GM12878 (cell line): ENCODE data around the gene C5. TPM values are rescaled to one million over a fixed set of nuclear protein-coding genes. Genes with fewer than 3 reads are reported as not detected.
A peak's percentile ranks its signal among the peaks of the same experiment; 100 is the strongest.

Source experiments
- ATAC-seq: fragments of 200-7000 bp; cut with Tn5 transposase; 3 replicates; pipeline ENCODE4 v1.9.1; 2020; ENCODE audit warnings: mild to moderate bottlenecking, moderate library complexity
- BruUV-seq: library from RNA; stranded (reverse); fragments of 400-500 nt; replicated peaks from 2 replicates; lab custom pipeline; 2021; lab: Mats Ljungman, UMichigan
- CTCF ChIA-PET: fragments of 300-600 bp; sonication (Branson Sonifier 250); formaldehyde crosslinking; extraction: SDS; loops from one replicate; lab custom pipeline; 2021; ENCODE audit warnings: inconsistent platforms; lab: Yijun Ruan, JAX
- POLR2A ChIA-PET: fragments of 350-600 bp; formaldehyde crosslinking; extraction: SDS; loops from one replicate; lab custom pipeline; 2021; ENCODE audit warnings: inconsistent platforms; lab: Charles Lee
- RAD21 ChIA-PET: fragments of 300-600 bp; sonication (Branson Sonifier 250); formaldehyde crosslinking; loops from one replicate; lab custom pipeline; 2023; ENCODE audit warnings: antibody characterized with exemption; ENCODE audit not compliant: unreplicated experiment; lab: Charles Lee
- SMC1A ChIA-PET: fragments of 300-600 bp; sonication (Branson Sonifier 250); formaldehyde crosslinking; loops from one replicate; lab custom pipeline; 2023; ENCODE audit not compliant: unreplicated experiment, uncharacterized antibody; lab: Charles Lee
- DNase-seq: peaks from one replicate; pipeline ENCODE4 v3.0.0-alpha.2; 2011; ENCODE audit warnings: low read depth, low spot score
- FAIRE-seq: peaks from 3 replicates; lab custom pipeline; 2011; peaks lifted over from hg19 to GRCh38; lab: Jason Lieb, UNC
- H2AFZ ChIP-seq: 2 replicates; pipeline ENCODE4 v1.6.0; 2011; ENCODE audit warnings: low read depth, low read length, control low read depth; ENCODE audit not compliant: control insufficient read depth
- H3K27ac ChIP-seq: 2 replicates; pipeline ENCODE4 v1.5.1; 2011; ENCODE audit warnings: control low read depth; ENCODE audit not compliant: control insufficient read depth, insufficient read depth
- H3K27me3 ChIP-seq, 2 experiments: replicated peaks in 1 of 2; 2 replicates each; pipeline versions ENCODE4 v1.6.0 to v1.6.1; 2011; ENCODE audit warnings: low read length in 1 of 2; ENCODE audit not compliant: control insufficient read depth in 2 of 2, insufficient read depth in 2 of 2
- H3K36me3 ChIP-seq, 2 experiments: 2 replicates each; pipeline ENCODE4 v1.5.1; 2011; ENCODE audit warnings: low read length in 1 of 2; ENCODE audit not compliant: control insufficient read depth in 2 of 2, insufficient read depth in 2 of 2
- H3K4me1 ChIP-seq: 2 replicates; pipeline ENCODE4 v1.6.1; 2011; ENCODE audit warnings: mild to moderate bottlenecking, low read length, moderate library complexity, mixed read lengths; ENCODE audit not compliant: control insufficient read depth, insufficient read depth
- H3K4me2 ChIP-seq: 2 replicates; pipeline ENCODE4 v1.6.0; 2011; ENCODE audit warnings: control low read depth; ENCODE audit not compliant: control insufficient read depth, insufficient read depth
- H3K4me3 ChIP-seq: fragments of 200-600 bp; sonication (generic); 2 replicates; pipeline ENCODE4 v1.5.1; 2016
- H3K79me2 ChIP-seq: 2 replicates; pipeline ENCODE4 v1.6.0; 2011; ENCODE audit warnings: low read length; ENCODE audit not compliant: control insufficient read depth, insufficient read depth
- H3K9ac ChIP-seq: 2 replicates; pipeline ENCODE4 v1.8.0; 2011; ENCODE audit warnings: low read length, control low read depth, mixed read lengths; ENCODE audit not compliant: control insufficient read depth, insufficient read depth
- H3K9me3 ChIP-seq: replicated peaks from 3 replicates; pipeline ENCODE4 v1.5.1; 2011; ENCODE audit warnings: mild to moderate bottlenecking, low read length; ENCODE audit not compliant: control insufficient read depth, insufficient read depth
- H4K20me1 ChIP-seq: 2 replicates; pipeline ENCODE4 v1.6.0; 2011; ENCODE audit not compliant: control insufficient read depth, insufficient read depth
- POLR2AphosphoS5 ChIP-seq: IDR thresholded peaks from 2 replicates; pipeline ENCODE4 v1.6.1; 2011; ENCODE audit warnings: mild to moderate bottlenecking, low read length, inconsistent platforms
- TAF1 ChIP-seq: IDR thresholded peaks from 2 replicates; pipeline ENCODE4 v1.6.1; 2011; ENCODE audit warnings: mild to moderate bottlenecking, low read depth, low read length, borderline replicate concordance
- WGBS: methylation state at CpG from one replicate; pipeline ENCODE4 v1.1.6; 2016; ENCODE audit warnings: low lambda C conversion rate; ENCODE audit not compliant: insufficient replicate concordance, insufficient coverage; ENCODE audit errors: missing lambda C conversion rate; 5-methylcytosine and 5-hydroxymethylcytosine counted together
- in situ Hi-C: fragments of 300-500 bp; cut with MboI; formaldehyde crosslinking; loops from 9 replicates; pipeline ENCODE4 v1.14.3; 2018; ENCODE audit warnings: mixed read lengths
- intact Hi-C: fragments of 100-400 bp; cut with micrococcal nuclease; formaldehyde crosslinking; loops from one replicate; pipeline ENCODE4 v1.14.2; 2022; ENCODE audit not compliant: unreplicated experiment
- polyA plus RNA-seq, 11 experiments: library from polyadenylated mRNA; depleted of rRNA in 4 of 11; unstranded in 6 of 11; stranded (reverse) in 5 of 11; fragments of >200 nt; fragmentation: Nextera tagmentation in 4 of 11; fragmentation: Illumina TruSeq in 1 of 11; extraction: Ambion mirVana in 4 of 11; extraction: Trizol in 1 of 11; gene quantifications; 1 replicate in 1 of 11; 2 replicates in 10 of 11; pipeline versions ENCODE4 v1.2.1 to v1.2.3, GENCODE V29; 2011 to 2016; ENCODE audit warnings: inconsistent platforms in 2 of 11, missing spikeins in 2 of 11, low read depth in 1 of 11
- total RNA-seq, 4 experiments: library from RNA; depleted of rRNA in 3 of 4; stranded (reverse); fragments of >200 nt in 3 of 4; fragmentation: Illumina TruSeq in 1 of 4; extraction: Trizol in 1 of 4; gene quantifications; 2 replicates each; pipeline versions ENCODE4 v1.2.1 to v1.2.3, GENCODE V29; 2013 to 2021
- TF ChIP-seq, protein P1 (sequence below): IDR thresholded peaks from 2 replicates; pipeline ENCODE4 v1.6.1; 2011; ENCODE audit warnings: low read depth, low read length, improper control_type of control experiment, borderline replicate concordance

C5 gene
- total and polyA plus RNA-seq, 10 of the 15 experiments (the other 5 are each of a cell fraction or from before 2014, with no cell fraction given), result 0.39 to 2.2 (median 1.2) TPM

DNA sequence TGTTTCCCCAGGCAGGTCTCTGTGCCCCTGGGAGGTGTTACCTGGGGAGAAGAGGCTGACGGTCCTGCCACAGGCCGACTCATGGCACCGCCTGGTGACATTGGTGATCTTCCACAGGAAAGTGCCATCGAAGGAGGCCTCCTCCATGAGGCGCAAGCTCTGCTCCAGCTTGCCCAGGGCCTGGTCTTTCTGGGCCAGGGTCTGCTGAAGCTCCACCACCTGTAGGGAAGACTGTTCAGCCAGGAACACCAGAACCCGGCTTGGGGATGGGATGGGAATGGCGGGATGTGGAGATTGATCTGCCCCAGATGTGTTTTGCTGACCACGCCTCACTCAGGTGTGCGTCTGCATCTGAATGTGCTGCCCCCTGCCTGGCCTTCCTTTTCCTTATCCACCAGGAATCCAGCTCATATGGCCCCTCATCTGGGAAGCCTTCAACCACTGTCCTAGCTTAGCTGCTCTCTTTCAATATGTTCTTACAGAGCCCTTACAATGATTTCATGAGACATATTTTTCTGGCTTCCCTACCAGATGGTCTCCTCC is 138.7 kb downstream of the C5 start:
- CTCF ChIA-PET, result no interaction called here
- TF ChIP-seq POLR2AphosphoS5, result peak; percentile 75
- TF ChIP-seq TAF1, result no peak
- no peak overlapping the region for H2AFZ ChIP-seq
- WGBS, result 87% methylated on average over 9 of the region's 9 CpGs
- 0 out of 2 replicates have a peak, but pooled peaks cover 3% of the 10 kb centered on the region for H3K4me1 ChIP-seq
- H3K79me2 ChIP-seq, result peaks cover 19% of the 10 kb centered on the region
- SMC1A ChIA-PET, result interaction anchor here (1.0 to 1.2 kb wide), 2 partner anchors 10 to 21 kb away, joined by 4 read pairs; no protein-coding TSS in a partner anchor
- ATAC-seq, result no peak
- H4K20me1 ChIP-seq, result no peaks in the 10 kb centered on the region
- no peak overlapping the region for H3K4me2 ChIP-seq
- no TSS peak for BruUV-seq
- RAD21 ChIA-PET, result no interaction called here
- no peak overlapping the region for H3K27ac ChIP-seq
- H3K36me3 ChIP-seq, result peaks cover 48 to 65% of the 10 kb centered on the region in 2 experiments
- H3K9ac ChIP-seq, result no peak overlapping the region
- no peaks in the 10 kb centered on the region for H3K27me3 ChIP-seq
- no peak for FAIRE-seq
- intact Hi-C loops, result no loop called here
- H3K4me3 ChIP-seq, result no peak overlapping the region
- in situ Hi-C loops, result no loop called here
- POLR2A ChIA-PET, result interaction anchor here (2.9 kb wide), 1 partner anchor 12 kb away, joined by 11 read pairs; no protein-coding TSS in a partner anchor
- no peak for DNase-seq
- no peaks in the 10 kb centered on the region for H3K9me3 ChIP-seq

DNA sequence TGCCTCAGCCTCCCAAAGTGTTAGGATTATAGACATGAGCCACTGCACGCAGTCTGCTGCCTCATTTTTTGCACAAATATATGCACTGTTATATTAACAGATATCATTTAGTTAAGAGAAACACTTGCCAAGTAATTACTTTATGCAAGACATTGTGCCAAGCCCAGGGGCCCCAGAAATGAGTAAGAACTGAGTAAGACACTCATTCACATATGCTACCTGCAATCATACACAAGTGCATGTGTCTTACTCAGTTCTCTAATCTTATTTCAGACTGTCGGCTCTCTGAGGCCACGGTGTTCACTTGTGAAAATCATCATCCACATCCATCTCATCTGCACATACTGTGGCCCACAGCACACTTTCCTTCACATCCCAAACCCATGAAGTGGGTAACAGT is 139.4 kb downstream of the C5 start:
- CTCF ChIA-PET, result no interaction called here
- no peaks in the 10 kb centered on the region for H3K9me3 ChIP-seq
- TF ChIP-seq, protein P1, sequence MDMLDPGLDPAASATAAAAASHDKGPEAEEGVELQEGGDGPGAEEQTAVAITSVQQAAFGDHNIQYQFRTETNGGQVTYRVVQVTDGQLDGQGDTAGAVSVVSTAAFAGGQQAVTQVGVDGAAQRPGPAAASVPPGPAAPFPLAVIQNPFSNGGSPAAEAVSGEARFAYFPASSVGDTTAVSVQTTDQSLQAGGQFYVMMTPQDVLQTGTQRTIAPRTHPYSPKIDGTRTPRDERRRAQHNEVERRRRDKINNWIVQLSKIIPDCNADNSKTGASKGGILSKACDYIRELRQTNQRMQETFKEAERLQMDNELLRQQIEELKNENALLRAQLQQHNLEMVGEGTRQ, result no peak
- no TSS peak for BruUV-seq
- H3K27ac ChIP-seq, result no peak overlapping the region
- no peak for FAIRE-seq
- H4K20me1 ChIP-seq, result no peaks in the 10 kb centered on the region
- H3K79me2 ChIP-seq, result peaks cover 15% of the 10 kb centered on the region
- WGBS, result 33% methylated on average over 3 of the region's 3 CpGs
- H3K27me3 ChIP-seq, result no peaks in the 10 kb centered on the region
- H3K9ac ChIP-seq, result no peak overlapping the region
- ATAC-seq, result no peak
- H3K4me1 ChIP-seq, result peaks cover 5% of the 10 kb centered on the region; the same call in 1 of the 2 replicates
- in situ Hi-C loops (no loop called here), intact Hi-C loops (no loop called here)
- RAD21 ChIA-PET, result no interaction called here
- POLR2A ChIA-PET, result interaction anchor here (2.9 kb wide), 1 partner anchor 13 kb away, joined by 11 read pairs; no protein-coding TSS in a partner anchor
- no peak for DNase-seq
- H3K4me2 ChIP-seq, result no peak overlapping the region
- H3K4me3 ChIP-seq, result no peak overlapping the region
- SMC1A ChIA-PET, result no interaction called here
- peaks cover 49 to 65% of the 10 kb centered on the region in 2 experiments for H3K36me3 ChIP-seq
- H2AFZ ChIP-seq, result no peak overlapping the region
